22Rv1 (cell line): ENCODE measurements around the gene ANXA11.
"Not testable (repeated sequence)": the region's sequence is repeated elsewhere in the genome, so short reads cannot be mapped to it uniquely, and the experiment has no call there.

Experiments used
- H3K27ac ChIP-seq: fragments of 450-650 bp; 2 replicates; pipeline ENCODE4 v1.5.1; 2017
- ZFX ChIP-seq: fragments of 450-650 bp; IDR thresholded peaks from 2 replicates; pipeline ENCODE4 v1.6.1; 2017; ENCODE audit warnings: antibody characterized with exemption, borderline replicate concordance
- TF ChIP-seq, protein P1 (sequence below): fragments of 450-650 bp; IDR thresholded peaks from 2 replicates; pipeline ENCODE4 v1.5.1; 2017; ENCODE audit warnings: mild to moderate bottlenecking

Gene ANXA11

DNA sequence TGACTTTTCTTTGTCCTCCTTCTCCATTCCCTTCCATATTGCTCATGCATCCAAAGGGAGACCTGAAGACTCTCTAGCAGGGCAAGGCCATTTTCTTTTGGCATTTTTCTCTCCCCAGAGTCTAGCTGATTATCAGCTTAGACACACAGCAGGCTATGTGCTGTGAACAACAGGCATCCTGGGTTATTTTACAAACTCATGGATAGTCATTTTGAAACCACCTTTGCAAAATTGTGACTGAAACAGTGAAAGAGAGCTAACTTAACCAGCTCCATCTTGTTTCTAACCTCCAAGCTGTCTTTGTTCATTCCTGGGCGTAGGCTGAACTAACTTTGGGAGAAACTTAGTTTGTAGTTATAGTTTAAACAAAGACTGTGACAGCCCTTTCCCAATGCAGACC lies 13.5 kb upstream of the ANXA11 start:
- H3K27ac ChIP-seq: not testable (repeated sequence)

DNA sequence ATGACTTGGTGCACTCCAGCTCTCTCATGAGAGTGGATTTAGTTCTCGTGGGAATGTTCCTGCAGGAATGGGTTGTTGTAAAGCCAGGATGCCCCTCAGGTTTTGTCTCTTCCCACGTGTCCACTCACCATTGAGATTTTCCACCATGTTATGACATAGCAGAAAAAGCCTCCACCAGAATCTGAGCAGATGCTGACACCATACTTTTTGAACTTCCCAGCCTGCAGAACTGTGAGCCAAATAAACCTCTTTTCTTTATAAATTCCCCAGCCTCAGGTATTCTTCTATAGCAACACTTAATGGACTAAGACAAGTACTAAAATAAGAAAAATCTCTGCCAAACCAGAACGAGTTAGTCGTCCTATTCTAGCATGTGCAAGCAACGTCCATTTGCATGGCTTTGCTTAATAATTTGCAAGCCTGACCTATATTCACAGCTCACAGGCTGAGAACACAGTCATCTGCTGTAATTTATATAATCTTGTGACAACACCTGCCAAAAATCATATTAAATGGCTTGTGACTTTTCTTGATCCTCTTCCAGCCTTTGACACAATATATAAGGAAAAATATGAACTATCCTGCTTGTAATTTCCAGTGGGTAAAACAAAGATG lies 9.1 kb upstream of the ANXA11 start:
- not testable (repeated sequence) for H3K27ac ChIP-seq

DNA sequence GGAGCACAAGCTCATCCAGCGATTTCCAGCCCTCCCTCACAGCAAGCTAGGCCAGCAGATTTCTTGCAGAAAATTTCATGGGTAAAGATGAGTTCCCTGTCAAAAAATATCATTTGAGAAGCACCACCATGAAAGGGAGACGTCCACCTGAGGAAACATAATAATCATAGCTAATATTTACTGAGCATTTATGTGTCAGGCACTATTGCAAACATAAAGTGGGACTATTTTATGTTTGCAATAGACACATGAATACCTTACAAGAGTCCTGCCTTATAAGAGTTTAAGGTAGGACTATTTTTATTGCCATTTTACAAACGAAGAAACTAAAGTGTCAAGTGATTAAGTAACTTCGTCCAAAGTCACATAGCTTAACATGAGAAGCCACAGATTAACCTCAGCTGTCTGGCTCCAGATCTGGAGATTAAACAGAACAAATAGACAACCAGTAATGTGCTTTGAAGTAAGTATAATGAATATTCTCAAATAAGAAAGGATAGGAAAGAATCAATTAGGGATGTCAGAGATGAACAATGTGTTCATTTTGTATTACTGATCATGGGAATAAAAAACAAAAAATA lies 7.3 kb upstream of the ANXA11 start:
- not testable (repeated sequence) for H3K27ac ChIP-seq

DNA sequence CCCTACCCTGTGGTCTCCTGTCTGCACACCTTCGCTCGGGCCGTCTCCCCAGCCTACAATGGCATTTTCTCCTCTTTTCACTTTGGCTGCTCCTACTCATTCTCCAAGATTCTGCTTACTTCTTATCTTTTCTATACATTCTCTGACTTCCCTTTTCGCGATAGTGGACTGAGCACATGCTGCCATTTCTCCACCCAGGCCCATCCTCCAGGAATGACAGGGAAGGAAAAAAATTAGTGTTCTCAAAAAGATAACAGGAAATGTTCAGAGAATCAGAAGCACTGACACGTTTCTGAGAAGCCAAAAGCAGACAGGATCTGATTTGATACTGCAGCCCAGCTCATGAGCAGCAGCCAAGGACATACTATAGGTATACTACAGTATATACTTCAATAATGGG lies 6.4 kb upstream of the ANXA11 start:
- H3K27ac ChIP-seq: no peak overlapping the region
- TF ChIP-seq, protein P1, sequence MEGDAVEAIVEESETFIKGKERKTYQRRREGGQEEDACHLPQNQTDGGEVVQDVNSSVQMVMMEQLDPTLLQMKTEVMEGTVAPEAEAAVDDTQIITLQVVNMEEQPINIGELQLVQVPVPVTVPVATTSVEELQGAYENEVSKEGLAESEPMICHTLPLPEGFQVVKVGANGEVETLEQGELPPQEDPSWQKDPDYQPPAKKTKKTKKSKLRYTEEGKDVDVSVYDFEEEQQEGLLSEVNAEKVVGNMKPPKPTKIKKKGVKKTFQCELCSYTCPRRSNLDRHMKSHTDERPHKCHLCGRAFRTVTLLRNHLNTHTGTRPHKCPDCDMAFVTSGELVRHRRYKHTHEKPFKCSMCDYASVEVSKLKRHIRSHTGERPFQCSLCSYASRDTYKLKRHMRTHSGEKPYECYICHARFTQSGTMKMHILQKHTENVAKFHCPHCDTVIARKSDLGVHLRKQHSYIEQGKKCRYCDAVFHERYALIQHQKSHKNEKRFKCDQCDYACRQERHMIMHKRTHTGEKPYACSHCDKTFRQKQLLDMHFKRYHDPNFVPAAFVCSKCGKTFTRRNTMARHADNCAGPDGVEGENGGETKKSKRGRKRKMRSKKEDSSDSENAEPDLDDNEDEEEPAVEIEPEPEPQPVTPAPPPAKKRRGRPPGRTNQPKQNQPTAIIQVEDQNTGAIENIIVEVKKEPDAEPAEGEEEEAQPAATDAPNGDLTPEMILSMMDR: no peak
- no peak for TF ChIP-seq ZFX

DNA sequence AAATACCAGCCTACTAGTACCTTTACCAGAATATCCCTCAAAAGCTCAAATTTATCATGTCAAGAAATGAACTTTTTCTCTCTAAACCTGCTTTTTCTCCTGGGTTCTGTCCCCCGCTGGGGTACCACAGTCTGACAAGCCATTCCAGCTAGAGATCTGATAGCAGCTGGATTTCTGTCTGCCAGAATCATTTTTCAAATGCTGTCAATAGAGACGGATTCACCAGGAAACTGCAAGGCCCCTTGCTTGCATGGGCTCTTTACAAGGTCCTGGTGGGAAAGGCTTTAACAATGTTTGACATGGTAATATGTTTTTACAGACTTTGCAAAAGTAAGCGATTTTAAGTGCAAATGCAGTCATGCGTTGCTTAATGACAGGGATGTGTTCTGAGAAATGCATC lies 4.9 kb upstream of the ANXA11 start:
- TF ChIP-seq, protein P1: no peak
- no peak for TF ChIP-seq ZFX
- no peak overlapping the region for H3K27ac ChIP-seq

DNA sequence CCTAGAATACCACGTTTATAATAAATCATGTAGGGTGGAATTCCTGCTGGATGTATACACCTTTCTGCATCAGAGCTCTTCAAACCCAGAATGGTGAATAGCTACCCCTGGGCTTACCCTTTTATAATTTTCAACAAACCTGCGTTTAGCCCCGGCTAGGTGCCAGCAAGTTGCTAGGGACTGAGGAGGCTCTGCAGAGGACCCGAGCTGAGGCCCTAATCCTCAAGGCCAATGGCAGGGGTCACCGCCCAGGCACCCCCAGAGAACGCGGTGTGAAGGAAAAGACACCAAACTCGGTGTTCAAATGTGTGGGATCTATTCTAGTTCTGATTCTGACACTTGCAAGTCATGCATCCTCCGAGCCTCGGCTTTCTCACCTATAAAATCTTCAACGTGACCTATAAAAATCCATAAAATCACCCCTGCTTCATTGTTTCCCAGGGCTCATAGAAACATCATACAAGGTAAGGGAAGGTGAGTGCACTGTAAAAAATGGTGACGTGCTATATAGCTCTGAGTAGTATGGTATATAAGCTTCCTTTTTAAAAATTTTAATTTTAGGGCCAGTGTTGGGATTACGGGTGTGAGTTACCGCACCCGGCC lies 2.5 kb upstream of the ANXA11 start:
- TF ChIP-seq ZFX: no peak
- TF ChIP-seq, protein P1: no peak
- no peak overlapping the region for H3K27ac ChIP-seq

DNA sequence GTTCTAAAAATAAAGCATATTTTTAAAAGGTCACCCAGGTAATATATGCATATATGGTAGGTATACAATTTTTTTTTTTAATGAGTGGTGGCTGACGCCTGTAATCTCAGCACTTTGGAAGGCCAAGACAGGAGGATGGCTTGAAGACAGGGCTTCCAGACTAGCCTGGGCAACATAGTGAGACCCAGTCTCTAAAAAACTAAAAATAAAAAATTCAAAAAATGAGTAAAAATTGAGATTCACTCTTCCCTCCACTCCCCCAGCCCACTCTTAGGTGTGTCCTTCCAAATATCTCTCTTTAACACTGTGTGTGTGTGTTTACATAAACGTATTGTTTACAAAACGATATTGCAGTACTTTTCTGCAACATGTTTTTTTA lies 929 bp upstream of the ANXA11 start:
- peak overlapping the region; percentile 81 for H3K27ac ChIP-seq

DNA sequence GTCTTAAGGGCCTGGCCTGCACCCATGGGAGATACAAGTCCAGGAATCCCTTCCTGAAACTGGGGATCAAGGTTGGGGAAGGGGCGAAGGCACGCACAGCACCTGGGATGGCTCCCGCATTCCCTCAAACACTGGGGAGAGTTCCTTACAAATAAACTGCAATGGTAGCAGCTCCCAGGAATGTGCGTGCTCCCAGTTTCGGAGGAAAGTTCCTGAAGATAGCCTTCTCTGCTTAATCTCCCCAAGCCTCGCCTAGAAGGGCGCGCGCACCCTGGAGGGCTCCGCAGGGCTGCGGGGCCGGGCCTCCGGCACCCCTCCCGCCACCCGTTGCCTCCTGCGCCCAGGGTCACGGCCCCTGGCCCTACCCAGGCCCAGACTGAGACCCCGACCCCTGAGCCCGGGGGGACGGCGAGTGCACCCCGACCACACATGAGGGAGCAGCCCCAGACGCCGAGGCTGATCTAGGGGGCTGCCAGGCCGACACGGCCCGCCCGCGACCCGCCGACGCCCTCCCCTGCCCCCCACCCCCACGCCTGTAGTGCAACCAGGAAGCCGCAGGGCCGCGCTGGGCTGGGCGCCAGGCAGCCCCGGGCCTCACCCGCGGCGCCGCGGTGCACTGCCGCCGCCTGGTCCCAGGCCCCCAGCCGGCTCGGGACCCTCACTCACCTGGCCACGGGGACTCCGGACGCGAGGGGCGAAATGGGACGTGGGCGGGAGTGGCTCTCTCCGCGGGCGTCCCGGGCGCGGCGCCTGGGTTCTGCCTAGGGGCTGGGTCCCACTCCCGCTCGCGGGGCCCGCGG lies 460 bp downstream of the ANXA11 start:
- peak overlapping the region; percentile 81 for H3K27ac ChIP-seq
- TF ChIP-seq, protein P1: peak; percentile 7; the same call in 1 of the 2 replicates
- no peak for TF ChIP-seq ZFX

More for the DNA sequence above, 929 bp upstream of the ANXA11 start:
- TF ChIP-seq, protein P1: no peak
- TF ChIP-seq ZFX: no peak
